Left kidney (tissue), 2 donors: Measurements from ENCODE around the gene ADARB2. TPM values are rescaled to one million over a fixed set of nuclear protein-coding genes. Genes with fewer than 3 reads are reported as not detected.
"Not testable (repeated sequence)": the region's sequence is repeated elsewhere in the genome, so short reads cannot be mapped to it uniquely, and the experiment has no call there.

Experiments used
- DNase-seq: peaks from one replicate; pipeline ENCODE4 v3.0.0-alpha.2; 2013
- polyA plus RNA-seq: library from polyadenylated mRNA; unstranded; fragments of 120-200 nt; gene quantifications from one replicate; pipeline ENCODE4 v1.2.1, GENCODE V29; 2013; ENCODE audit not compliant: insufficient read length

ADARB2 gene
- polyA plus RNA-seq, 1 donor: 0.88 TPM

DNA sequence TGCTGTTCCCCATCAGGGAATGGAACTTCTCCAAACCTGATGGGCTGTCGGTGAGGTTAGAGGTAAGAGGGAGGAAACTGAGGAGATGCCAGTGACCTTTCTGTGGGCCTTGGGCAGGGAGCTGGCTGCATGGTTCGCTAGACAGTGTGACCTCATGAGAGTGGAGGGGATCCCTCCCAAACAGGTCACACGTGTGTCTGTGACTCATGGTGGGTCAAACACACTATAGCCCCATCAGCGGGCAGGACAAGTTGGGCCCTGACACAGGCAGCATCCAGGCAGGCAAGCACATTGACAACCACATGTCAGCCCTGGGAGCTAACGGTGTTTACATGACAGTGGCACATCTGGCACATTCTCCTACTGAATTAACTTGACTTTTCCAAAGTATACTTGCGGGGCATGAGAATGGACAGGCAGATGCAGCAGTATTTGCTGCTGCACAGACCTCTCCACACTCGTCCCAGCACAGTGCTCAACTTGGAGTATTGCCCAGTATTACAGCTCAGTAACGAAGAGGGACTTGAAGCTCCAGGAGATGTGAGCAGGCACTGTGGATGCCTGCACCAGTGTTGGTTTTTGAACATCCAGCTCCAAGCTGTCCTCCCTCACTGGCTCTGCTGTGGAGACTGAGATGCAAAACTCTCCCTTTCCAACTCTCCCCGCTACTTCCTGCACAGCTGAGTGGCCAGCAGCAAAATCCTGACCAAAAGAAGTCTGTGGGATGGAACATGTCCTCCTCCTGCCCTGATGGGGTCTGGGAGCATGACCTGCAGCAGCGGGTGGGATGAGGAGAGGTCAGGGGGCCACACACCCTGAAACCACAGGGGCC lies 481.5 kb downstream of the ADARB2 start:
- no peak for DNase-seq

- DNase-seq: no peak
These were observed 482.2 kb downstream of the ADARB2 start for GRCh38 chr10:1255118-1255517.

DNA sequence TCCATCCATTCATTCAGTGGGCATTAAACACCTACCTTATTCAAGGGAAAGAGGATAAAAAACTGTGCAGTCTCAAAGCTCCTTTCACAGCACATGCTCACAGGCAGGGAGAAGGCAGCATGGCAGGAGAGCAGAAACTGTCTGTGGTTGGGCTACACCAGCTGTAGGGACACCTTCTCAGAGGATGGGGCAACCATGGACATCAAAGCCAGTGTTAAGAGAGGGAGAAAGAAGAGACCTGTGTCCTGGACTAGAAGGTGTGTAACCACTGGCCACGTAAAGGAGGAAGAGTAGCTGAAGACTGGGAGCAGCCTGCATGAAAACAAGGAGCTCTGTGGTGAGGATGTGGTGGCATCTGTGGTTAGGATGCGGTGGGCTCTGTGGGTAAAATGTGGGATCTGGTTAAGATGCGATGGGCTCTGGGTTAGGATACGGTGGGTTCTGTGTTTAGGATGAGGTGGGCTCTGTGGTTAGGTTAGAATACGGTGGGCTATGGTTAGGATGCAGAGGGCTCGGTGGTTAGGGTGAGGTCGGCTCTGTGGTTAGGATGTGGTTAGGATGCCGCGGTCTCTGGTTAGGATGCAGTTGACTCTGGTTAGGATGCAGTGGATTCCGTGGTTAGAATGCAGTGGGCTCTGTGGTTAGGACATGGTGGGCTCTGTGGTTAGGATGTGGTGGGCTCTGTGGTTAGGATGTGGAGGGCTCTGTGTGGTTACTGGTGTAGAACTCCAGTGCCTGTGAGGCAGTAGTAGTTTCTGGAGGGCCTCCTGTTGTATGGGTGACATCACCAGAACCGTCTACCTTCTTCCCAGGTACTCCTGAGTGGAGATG lies 483.6 kb downstream of the ADARB2 start:
- no peak for DNase-seq

DNA sequence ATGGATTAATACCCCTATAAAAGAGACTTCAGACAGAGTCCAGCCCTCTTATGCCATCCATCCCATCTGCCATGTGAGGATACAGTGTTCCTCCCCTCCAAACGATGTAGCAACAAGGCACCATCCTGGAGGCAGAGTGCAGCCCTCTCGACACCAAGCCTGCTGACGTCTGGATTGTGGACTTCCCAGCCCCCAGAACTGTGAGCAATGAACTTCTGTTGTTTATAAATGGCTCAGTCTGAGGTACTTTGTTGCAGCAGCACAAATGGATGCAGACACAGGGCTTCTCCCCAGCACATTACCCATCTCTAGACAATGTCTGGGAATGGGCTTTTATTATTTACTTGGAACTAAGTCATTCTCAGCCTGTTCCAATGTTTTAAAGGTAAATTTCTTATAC lies 485.6 kb downstream of the ADARB2 start:
- no peak for DNase-seq

- DNase-seq: no peak
These were observed 488.0 kb downstream of the ADARB2 start for GRCh38 chr10:1249142-1249920.

DNA sequence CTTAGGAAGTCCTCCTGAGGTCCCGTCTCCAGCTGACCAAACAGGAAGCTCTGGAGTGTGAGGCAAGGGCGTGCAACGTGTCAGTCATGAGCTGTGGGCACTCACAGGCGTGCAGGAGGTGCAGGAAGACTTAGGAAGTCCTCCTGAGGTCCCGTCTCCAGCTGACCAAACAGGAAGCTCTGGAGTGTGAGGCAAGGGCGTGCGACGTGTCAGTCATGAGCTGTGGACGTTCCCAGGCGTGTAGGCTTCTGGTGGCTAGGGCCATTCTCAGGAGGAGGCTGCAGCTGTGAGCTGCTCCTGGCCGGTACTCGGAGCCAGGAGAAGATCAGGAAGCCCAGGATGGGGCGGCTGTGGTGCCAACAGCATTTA lies 489.1 kb downstream of the ADARB2 start:
- not testable (repeated sequence) for DNase-seq

- no peak for DNase-seq
These were observed 489.6 kb downstream of the ADARB2 start for GRCh38 chr10:1247598-1248261.

- no peak for DNase-seq
These were observed 492.8 kb downstream of the ADARB2 start for GRCh38 chr10:1244493-1244892.

DNA sequence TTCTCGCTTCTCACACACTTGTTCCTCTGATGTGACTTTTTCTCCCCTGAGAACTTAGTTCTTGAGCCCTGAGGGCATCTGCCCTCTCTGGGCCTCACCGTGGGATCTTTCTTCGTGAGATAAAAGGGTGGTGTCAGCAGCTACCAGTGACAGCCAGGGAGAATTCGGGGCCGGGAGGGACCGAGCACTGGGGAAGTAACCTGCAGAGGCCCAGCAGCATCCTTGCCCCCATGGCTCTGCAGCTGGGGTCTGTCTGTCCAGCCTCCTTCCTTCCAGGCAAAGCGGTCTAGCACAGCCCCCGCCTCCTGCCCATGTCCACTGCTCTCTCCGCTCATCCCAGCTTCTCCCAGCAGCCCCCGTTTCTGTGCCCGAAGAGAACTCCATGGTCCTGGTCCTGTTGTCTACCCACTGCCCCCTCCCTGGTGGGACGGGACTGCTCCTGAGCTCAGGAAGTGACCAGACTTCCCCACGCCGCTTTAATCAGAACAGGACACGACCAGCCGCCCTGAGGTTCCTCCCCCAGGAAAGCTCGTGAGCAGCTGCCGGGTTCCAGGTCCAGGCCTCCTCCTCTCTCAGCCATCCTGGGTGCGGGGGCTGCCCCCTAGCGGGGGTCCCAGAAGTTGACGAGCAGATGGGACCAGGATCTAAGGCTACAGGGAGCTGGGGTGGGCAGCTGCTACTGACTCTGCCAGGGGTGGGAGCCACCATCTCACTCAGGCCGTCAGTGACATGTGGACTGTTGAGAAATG lies 493.7 kb downstream of the ADARB2 start:
- DNase-seq: no peak

- no peak for DNase-seq
These were observed 494.4 kb downstream of the ADARB2 start for GRCh38 chr10:1242975-1243374.

DNA sequence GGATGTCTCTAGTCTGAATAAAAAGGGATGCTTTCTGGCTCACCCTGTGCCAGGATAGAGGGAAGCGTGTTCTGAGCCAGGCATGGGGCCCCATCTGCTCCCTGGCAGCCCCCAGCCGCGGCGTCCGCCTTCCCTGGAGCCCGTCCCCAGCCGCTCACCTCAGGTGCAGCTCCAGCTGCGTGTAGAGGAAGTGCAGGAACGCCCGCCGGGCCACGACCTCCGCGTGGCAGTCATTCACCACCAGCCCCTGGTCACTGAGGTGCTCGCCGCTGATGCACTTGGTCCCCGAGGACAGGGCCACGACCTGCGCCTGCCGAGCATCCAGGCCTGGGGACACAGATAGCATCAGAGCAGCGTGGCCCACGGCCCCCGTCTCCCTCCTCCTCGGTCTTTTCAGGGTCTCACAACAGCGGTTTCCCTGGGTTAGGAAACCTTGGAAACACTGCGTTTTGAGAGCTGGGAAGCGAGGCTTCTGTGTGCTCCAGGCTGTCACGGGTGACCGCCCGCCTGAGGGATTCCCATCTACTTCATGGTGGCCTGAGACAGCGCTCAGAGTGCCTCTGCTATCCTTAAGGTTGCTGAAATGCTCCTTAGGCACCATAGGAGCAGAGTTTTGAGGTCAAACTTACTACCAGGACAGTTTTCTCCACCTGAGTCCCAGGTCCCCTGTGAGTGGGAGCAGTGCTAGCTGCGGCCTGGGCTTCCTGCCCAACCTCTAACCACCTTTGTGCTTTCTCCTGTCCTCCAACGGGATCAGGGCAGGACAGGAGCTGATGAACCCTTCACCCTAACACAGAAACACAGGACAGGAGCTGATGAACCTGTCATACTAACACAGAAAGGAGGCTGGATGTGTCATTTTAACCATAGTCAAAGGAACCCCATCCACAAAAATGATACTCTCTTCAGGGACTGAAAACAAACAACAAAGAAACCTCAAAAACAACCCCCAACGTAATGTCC lies 495.1 kb downstream of the ADARB2 start:
- no peak for DNase-seq

DNA sequence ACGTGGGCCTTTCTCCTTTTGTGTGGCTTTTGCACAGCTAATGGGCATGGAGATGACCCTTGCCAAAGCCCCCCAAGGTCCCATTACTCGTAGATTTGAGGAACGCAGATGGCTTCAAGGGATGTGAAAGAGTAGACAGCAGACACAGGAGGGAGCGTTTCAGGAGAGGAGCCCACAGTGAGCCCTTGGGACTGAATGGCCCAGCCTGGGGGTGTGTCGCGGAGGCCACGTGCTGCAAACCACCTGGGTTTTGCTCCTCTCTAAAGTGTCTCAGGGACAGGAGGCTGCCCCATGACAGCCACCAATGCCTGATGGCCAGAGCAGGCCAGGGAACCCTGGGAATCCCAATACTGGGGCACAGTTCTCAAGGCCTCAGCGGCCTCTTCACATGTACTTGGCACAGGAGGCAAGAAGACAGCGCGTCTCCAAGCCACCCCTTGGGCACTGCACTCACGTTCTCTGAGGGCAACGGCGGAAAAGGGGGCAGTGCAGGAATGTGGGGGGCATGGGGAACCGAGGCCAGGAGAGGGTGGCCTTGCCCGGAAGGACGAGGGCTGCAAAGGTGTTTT lies 495.9 kb downstream of the ADARB2 start:
- DNase-seq: no peak

GRCh38 chr10:1240341-1240775 lies 497.0 kb downstream of the ADARB2 start:
- DNase-seq: no peak

- DNase-seq: no peak
These were observed 504.3 kb downstream of the ADARB2 start for GRCh38 chr10:1233031-1233430.

- DNase-seq: no peak
These were observed 505.0 kb downstream of the ADARB2 start for GRCh38 chr10:1232164-1232911.

- no peak for DNase-seq
These were observed 506.6 kb downstream of the ADARB2 start for GRCh38 chr10:1230592-1231275.

DNA sequence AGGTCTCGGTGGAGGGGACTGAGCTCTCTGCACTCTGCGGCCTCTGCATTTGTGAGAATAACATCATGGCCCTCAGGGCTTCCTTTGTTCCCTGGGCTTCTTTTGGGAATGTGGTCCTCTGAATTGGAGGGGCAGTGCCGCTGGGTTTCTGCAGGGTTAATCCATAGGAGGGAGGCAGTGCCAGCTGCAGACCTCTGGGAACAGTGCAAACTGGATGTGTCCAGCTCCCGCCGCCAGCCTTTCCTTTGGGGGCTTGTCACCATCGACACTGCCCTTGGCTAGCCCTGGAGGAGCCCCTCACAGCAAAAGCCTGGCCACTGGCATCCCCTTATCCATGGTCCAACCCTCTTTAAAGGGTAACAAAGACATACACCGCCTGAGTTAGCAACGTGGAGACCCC lies 507.2 kb downstream of the ADARB2 start:
- no peak for DNase-seq

DNA sequence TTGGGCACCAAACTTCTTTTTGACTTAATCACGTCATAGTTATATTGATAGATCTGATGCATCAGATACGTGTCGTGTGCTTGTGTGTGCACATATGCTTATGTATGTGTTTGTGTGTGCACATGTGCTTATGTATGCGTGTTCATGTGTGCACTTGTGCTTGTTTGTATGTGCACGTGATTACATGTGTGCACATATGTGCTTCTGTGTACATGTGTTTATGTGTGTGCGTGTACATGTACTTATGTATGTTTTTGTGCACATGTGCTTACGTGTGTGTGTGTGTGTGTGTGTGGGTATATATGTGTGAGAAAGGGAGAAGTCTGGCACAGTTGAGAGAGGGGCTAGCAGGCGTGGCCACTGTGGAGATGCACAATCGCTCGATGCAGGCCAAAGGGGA lies 507.8 kb downstream of the ADARB2 start:
- DNase-seq: no peak
